ENCODE results near the gene TSSC4.

TSSC4 gene

GRCh38 chr11:2420502-2421225 is 20.1 kb downstream of the TSSC4 start:
- peak; percentile 74 for DNase-seq

GRCh38 chr11:2421226-2421994 is 20.9 kb downstream of the TSSC4 start:
- no peak for DNase-seq

- DNase-seq: no peak
These were observed 21.4 kb downstream of the TSSC4 start for GRCh38 chr11:2421996-2422395.

GRCh38 chr11:2422461-2423156 is 22.1 kb downstream of the TSSC4 start:
- DNase-seq: no peak

- DNase-seq: no peak
These were observed 22.8 kb downstream of the TSSC4 start for GRCh38 chr11:2423157-2424025.

- no peak for DNase-seq
These were observed 24.4 kb downstream of the TSSC4 start for GRCh38 chr11:2424811-2425495.

- DNase-seq: no peak
These were observed 25.0 kb downstream of the TSSC4 start for GRCh38 chr11:2425506-2425905.

- no peak for DNase-seq
These were observed 25.7 kb downstream of the TSSC4 start for GRCh38 chr11:2426221-2426620.

GRCh38 chr11:2426826-2427521 is 26.4 kb downstream of the TSSC4 start:
- no peak for DNase-seq

GRCh38 chr11:2427721-2428321 is 27.3 kb downstream of the TSSC4 start:
- DNase-seq: no peak

GRCh38 chr11:2428322-2428795 is 27.8 kb downstream of the TSSC4 start:
- DNase-seq: peak; percentile 64

GRCh38 chr11:2431395-2431794 is 30.8 kb downstream of the TSSC4 start:
- DNase-seq: no peak

GRCh38 chr11:2432171-2432621 is 31.6 kb downstream of the TSSC4 start:
- no peak for DNase-seq

- no peak for DNase-seq
These were observed 32.1 kb downstream of the TSSC4 start for GRCh38 chr11:2432628-2433071.

GRCh38 chr11:2433106-2433925 is 32.8 kb downstream of the TSSC4 start:
- DNase-seq: no peak

- no peak for DNase-seq
These were observed 33.5 kb downstream of the TSSC4 start for GRCh38 chr11:2434008-2434407.

GRCh38 chr11:2434506-2435255 is 34.1 kb downstream of the TSSC4 start:
- DNase-seq: no peak

GRCh38 chr11:2435288-2436012 is 34.9 kb downstream of the TSSC4 start:
- no peak for DNase-seq

Measured in NCI-H82 (cell line).